Duodenal mucosa (tissue), 2 donors: ENCODE measurements around the gene SLC26A9.

Source experiments
- H3K27ac ChIP-seq: one replicate; pipeline ENCODE4 v1.7.0; 2013; ENCODE audit warnings: low read depth, low read length
- H3K27me3 ChIP-seq, 2 donors: one replicate each; pipeline ENCODE4 v1.7.0; 2013; ENCODE audit warnings: low read length in 2 of 2, control low read depth in 1 of 2; ENCODE audit not compliant: insufficient read depth in 2 of 2, control insufficient read depth in 1 of 2
- H3K36me3 ChIP-seq, 2 donors: one replicate each; pipeline ENCODE4 v1.7.0; 2013; ENCODE audit warnings: low read length in 2 of 2, control low read depth in 1 of 2; ENCODE audit not compliant: insufficient read depth in 2 of 2, control insufficient read depth in 1 of 2
- H3K4me1 ChIP-seq, 2 donors: one replicate each; pipeline ENCODE4 v1.7.0; 2013; ENCODE audit warnings: low read length in 2 of 2, control low read depth in 1 of 2; ENCODE audit not compliant: insufficient read depth in 2 of 2, control insufficient read depth in 1 of 2
- H3K4me3 ChIP-seq, 2 donors: one replicate each; pipeline ENCODE4 v1.7.0; 2013; ENCODE audit warnings: low read length in 2 of 2, low read depth in 1 of 2
- H3K9ac ChIP-seq, 2 donors: one replicate each; pipeline ENCODE4 v1.7.0; 2013; ENCODE audit warnings: low read length in 2 of 2, low read depth in 1 of 2
- H3K9me3 ChIP-seq, 2 donors: one replicate each; pipeline ENCODE4 v1.7.0; 2013; ENCODE audit warnings: low read length in 2 of 2, control low read depth in 1 of 2; ENCODE audit not compliant: control insufficient read depth in 1 of 2

The SLC26A9 gene

GRCh38 chr1:205948886-205949285, 5.6 kb upstream of the SLC26A9 start:
- Histone ChIP-seq H3K4me1 (no peaks in the 10 kb centered on the region), H3K9me3 (no peaks in the 10 kb centered on the region), H3K4me3 (no peak overlapping the region), H3K27me3 (peaks cover 3 to 11% of the 10 kb centered on the region in 2 donors), H3K9ac (no peak overlapping the region), H3K36me3 (no peaks in the 10 kb centered on the region), H3K27ac (no peak overlapping the region)

GRCh38 chr1:205948039-205948438, 4.8 kb upstream of the SLC26A9 start:
- Histone ChIP-seq H3K27me3 (peaks cover 7% of the 10 kb centered on the region in 2 donors), H3K9ac (no peak overlapping the region), H3K36me3 (no peaks in the 10 kb centered on the region), H3K27ac (no peak overlapping the region), H3K4me1 (no peaks in the 10 kb centered on the region), H3K9me3 (no peaks in the 10 kb centered on the region), H3K4me3 (no peak overlapping the region)

GRCh38 chr1:205947024-205947423, 3.8 kb upstream of the SLC26A9 start:
- H3K27ac ChIP-seq = no peak overlapping the region
- H3K4me1 ChIP-seq = no peaks in the 10 kb centered on the region
- H3K27me3 ChIP-seq = peaks cover 12 to 14% of the 10 kb centered on the region in 2 donors
- H3K9me3 ChIP-seq = no peaks in the 10 kb centered on the region
- H3K36me3 ChIP-seq = no peaks in the 10 kb centered on the region
- no peak overlapping the region for H3K4me3 ChIP-seq
- H3K9ac ChIP-seq = no peak overlapping the region

- peaks cover 15% of the 10 kb centered on the region in 2 donors for H3K27me3 ChIP-seq
- H3K4me1 ChIP-seq = no peaks in the 10 kb centered on the region
- no peak overlapping the region for H3K27ac ChIP-seq
- no peak overlapping the region for H3K4me3 ChIP-seq
- H3K36me3 ChIP-seq = no peaks in the 10 kb centered on the region
- H3K9me3 ChIP-seq = no peaks in the 10 kb centered on the region
- H3K9ac ChIP-seq = no peak overlapping the region
Observed at GRCh38 chr1:205945069-205945468, 1.8 kb upstream of the SLC26A9 start.

GRCh38 chr1:205944525-205944924, 1.3 kb upstream of the SLC26A9 start:
- H3K9me3 ChIP-seq = no peaks in the 10 kb centered on the region
- H3K9ac ChIP-seq = no peak overlapping the region
- no peaks in the 10 kb centered on the region for H3K36me3 ChIP-seq
- H3K27me3 ChIP-seq = peaks cover 15 to 17% of the 10 kb centered on the region in 2 donors
- H3K4me1 ChIP-seq = no peaks in the 10 kb centered on the region
- H3K4me3 ChIP-seq = no peak overlapping the region
- H3K27ac ChIP-seq = no peak overlapping the region

- Histone ChIP-seq H3K9me3 (no peaks in the 10 kb centered on the region), H3K27me3 (peaks cover 23 to 25% of the 10 kb centered on the region in 2 donors), H3K9ac (no peak overlapping the region), H3K36me3 (no peaks in the 10 kb centered on the region), H3K27ac (no peak overlapping the region), H3K4me3 (no peak overlapping the region), H3K4me1 (no peaks in the 10 kb centered on the region)
Observed at GRCh38 chr1:205942631-205943159, 561 bp downstream of the SLC26A9 start.

- Histone ChIP-seq H3K36me3 (no peaks in the 10 kb centered on the region), H3K9me3 (no peaks in the 10 kb centered on the region), H3K4me3 (no peak overlapping the region), H3K27me3 (peaks cover 23 to 31% of the 10 kb centered on the region in 2 donors), H3K4me1 (no peaks in the 10 kb centered on the region), H3K9ac (no peak overlapping the region), H3K27ac (no peak overlapping the region)
Observed at GRCh38 chr1:205940710-205941109, 2.5 kb downstream of the SLC26A9 start.

GRCh38 chr1:205939690-205940330, 3.4 kb downstream of the SLC26A9 start:
- Histone ChIP-seq H3K9ac (no peak overlapping the region), H3K9me3 (no peaks in the 10 kb centered on the region), H3K36me3 (no peaks in the 10 kb centered on the region), H3K27me3 (peaks cover 16 to 32% of the 10 kb centered on the region in 2 donors), H3K27ac (no peak overlapping the region), H3K4me1 (no peaks in the 10 kb centered on the region), H3K4me3 (no peak overlapping the region)

GRCh38 chr1:205938682-205939081, 4.6 kb downstream of the SLC26A9 start:
- H3K27me3 ChIP-seq = peaks cover 16 to 27% of the 10 kb centered on the region in 2 donors
- H3K4me3 ChIP-seq = no peak overlapping the region
- no peaks in the 10 kb centered on the region for H3K9me3 ChIP-seq
- no peaks in the 10 kb centered on the region for H3K4me1 ChIP-seq
- H3K27ac ChIP-seq = no peak overlapping the region
- H3K9ac ChIP-seq = no peak overlapping the region
- no peaks in the 10 kb centered on the region for H3K36me3 ChIP-seq

- H3K9ac ChIP-seq = no peak overlapping the region
- no peaks in the 10 kb centered on the region for H3K36me3 ChIP-seq
- H3K27ac ChIP-seq = no peak overlapping the region
- H3K4me3 ChIP-seq = no peak overlapping the region
- peaks cover 9 to 20% of the 10 kb centered on the region in 2 donors for H3K27me3 ChIP-seq
- no peaks in the 10 kb centered on the region for H3K9me3 ChIP-seq
- no peaks in the 10 kb centered on the region for H3K4me1 ChIP-seq
Observed at GRCh38 chr1:205936846-205937586, 6.2 kb downstream of the SLC26A9 start.
